ENCODE data around the gene ARHGEF7. TPM values are rescaled to one million over a fixed set of nuclear protein-coding genes. Genes with fewer than 3 reads are reported as not detected.

ARHGEF7 gene
- total RNA-seq, 3 donors from 2014 or later: 55.3 to 82.5 (median 62.6) TPM

GRCh38 chr13:111158136-111158805 is 43.2 kb downstream of the ARHGEF7 start:
- ATAC-seq (no peak), DNase-seq (no peak)
- no peaks in the 10 kb centered on the region for H3K36me3 ChIP-seq (ENCODE audit: low read depth)
- peaks cover 17% of the 10 kb centered on the region for H3K4me1 ChIP-seq (ENCODE audit: low read depth)
- no peak overlapping the region for H3K4me3 ChIP-seq
- no peaks in the 10 kb centered on the region for H3K9me3 ChIP-seq
- intact Hi-C loops (cut with DNase I, micrococcal nuclease): no loop called here
- no peak for TF ChIP-seq CTCF (IDR thresholded peaks at IDR 0.05)

- TF ChIP-seq CTCF (IDR thresholded peaks at IDR 0.05): no peak
- no peak overlapping the region for H3K4me3 ChIP-seq
- no peaks in the 10 kb centered on the region for H3K9me3 ChIP-seq
- intact Hi-C loops (cut with DNase I, micrococcal nuclease): no loop called here
- H3K4me1 ChIP-seq (ENCODE audit: low read depth): peaks cover 13% of the 10 kb centered on the region
- DNase-seq: no peak
- ATAC-seq: no peak
- no peaks in the 10 kb centered on the region for H3K36me3 ChIP-seq (ENCODE audit: low read depth)
Observed at GRCh38 chr13:111159362-111160320, 44.5 kb downstream of the ARHGEF7 start.

GRCh38 chr13:111160648-111161047 is 45.5 kb downstream of the ARHGEF7 start:
- Histone ChIP-seq H3K4me3 (no peak overlapping the region), H3K36me3 (ENCODE audit: low read depth) (no peaks in the 10 kb centered on the region), H3K9me3 (no peaks in the 10 kb centered on the region), H3K4me1 (ENCODE audit: low read depth) (peaks cover 3% of the 10 kb centered on the region)
- intact Hi-C loops (cut with DNase I, micrococcal nuclease): no loop called here
- DNase-seq: no peak
- no peak for ATAC-seq
- TF ChIP-seq CTCF (IDR thresholded peaks at IDR 0.05): no peak

- no peak for TF ChIP-seq CTCF (IDR thresholded peaks at IDR 0.05)
- ATAC-seq (no peak), DNase-seq (no peak)
- Histone ChIP-seq H3K4me1 (ENCODE audit: low read depth) (peaks cover 8% of the 10 kb centered on the region), H3K36me3 (ENCODE audit: low read depth) (no peaks in the 10 kb centered on the region), H3K9me3 (no peaks in the 10 kb centered on the region), H3K4me3 (no peak overlapping the region)
- intact Hi-C loops (cut with DNase I, micrococcal nuclease): no loop called here
Observed at GRCh38 chr13:111161601-111162600, 46.8 kb downstream of the ARHGEF7 start.

Measured in mucosa of descending colon (tissue), 3 donors.